GM18870 (cell line): ENCODE measurements around the gene ADCY10.
"Not testable (repeated sequence)": the region's sequence is repeated elsewhere in the genome, so short reads cannot be mapped to it uniquely, and the experiment has no call there.

ENCODE experiments used
- ATAC-seq: cut with Tn5 transposase; IDR thresholded peaks from one replicate; pipeline ENCODE4 v1.9.1; 2021; ENCODE audit warnings: moderate library complexity; ENCODE audit not compliant: unreplicated experiment

ADCY10 gene

DNA sequence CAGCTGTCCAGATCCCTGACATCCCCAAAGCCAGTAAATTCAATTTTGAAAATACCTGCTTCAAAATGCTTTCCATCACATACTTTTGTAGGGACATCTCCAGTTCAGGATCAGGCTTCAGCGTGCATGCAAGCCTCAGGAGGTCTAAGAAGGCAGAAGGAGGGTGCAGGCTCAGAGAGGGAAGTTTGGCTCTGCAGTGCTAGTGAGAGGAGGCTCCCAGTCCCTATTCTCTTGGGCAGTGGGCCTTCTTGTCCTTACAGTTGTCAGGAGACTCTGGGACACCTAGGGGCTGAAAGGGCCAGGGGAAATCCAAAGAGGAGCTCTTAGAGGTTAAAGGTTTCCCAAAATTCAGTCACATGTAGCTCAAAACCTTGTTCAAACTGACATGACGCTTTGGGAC is 20.1 kb downstream of the ADCY10 start:
- ATAC-seq, result no peak

DNA sequence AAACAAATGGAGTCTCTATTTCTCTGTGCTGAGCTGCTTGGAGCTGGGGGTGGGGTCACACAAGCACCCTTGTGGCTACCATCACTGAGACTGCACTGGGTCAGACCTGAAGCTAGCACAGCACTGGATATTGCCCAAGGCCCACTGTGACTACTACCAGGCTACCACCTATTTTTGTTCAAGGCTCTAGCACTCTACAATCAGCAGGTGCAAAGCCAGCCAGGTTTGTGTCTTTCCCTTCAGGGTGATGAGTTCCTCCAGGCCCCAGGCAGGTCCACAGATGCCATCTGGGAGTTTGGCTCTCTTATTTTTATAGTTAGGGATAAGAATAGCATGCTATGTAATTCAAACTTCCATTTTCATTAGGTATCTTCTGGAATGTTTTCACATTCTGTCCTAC is 23.5 kb downstream of the ADCY10 start:
- ATAC-seq, result no peak

DNA sequence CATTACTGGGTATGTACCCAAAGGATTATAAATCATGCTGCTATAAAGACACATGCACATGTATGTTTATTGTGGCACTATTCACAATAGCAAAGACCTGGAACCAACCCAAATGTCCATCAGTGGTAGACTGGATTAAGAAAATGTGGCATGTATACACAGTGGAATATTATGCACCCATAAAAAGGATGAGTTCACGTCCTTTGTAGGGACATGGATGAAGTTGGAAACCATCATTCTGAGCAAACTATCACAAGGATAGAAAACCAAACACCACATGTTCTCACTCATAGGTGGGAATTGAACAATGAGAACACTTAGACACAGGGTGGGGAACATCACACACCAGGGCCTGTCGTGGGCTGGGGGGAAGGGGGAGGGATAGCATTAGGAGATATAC is 26.7 kb downstream of the ADCY10 start:
- not testable (repeated sequence) for ATAC-seq

DNA sequence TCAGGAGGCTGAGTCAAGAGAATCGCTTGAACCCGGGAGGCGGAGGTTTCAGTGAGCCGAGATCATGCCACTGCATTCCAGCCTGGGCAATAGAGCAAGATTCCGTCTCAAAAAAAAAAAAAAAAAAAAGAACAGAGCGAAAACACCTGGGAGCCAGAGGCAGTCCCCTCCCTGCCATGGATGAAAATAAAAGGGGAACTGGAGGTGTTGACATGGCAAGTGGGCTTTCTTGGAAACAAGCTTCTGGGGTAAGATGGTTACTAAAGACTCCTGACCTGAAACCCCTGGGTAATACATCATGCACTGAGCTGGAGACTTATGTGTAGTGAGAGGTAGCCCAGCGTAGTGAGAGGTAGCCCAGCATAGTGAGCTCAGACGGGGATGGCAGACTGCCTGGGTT is 31.6 kb downstream of the ADCY10 start:
- no peak for ATAC-seq

DNA sequence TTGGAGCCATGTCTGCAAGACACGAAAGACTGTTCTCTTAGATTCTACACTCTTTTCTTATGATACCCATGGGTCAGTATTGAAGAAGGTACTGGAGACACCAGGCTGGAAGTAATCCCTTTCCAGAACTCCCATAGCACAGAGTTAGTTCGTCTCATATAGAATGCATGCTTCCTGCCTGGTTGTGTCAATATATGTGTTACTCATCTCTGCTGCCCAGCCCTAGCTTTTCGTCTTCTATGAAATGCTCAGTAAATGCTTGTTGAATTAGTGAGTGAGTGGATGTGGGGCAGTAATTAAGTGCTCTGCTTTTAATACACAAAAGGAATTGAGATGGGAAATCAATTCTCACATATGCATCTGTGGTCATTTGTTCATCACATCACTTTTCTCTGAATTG is 32.1 kb downstream of the ADCY10 start:
- ATAC-seq, result no peak

DNA sequence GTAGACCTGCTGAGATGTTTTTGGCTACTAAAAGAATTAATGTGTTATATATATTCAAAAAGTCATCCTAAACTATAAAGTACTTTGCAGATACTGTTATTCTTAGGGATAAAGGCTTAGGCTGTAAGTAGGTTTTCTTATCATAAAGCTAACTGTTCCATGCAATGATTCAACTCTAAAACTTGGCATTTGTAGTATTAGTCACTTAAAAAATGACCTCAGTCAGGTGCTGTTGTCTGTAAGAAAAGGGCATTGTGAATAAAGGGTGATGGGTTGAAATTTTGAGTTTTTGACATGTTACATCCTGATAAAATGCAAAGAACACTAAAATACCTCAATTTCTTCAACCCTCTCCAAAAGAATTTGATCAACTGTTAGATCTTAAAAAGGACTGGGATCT is 32.9 kb downstream of the ADCY10 start:
- ATAC-seq, result no peak

DNA sequence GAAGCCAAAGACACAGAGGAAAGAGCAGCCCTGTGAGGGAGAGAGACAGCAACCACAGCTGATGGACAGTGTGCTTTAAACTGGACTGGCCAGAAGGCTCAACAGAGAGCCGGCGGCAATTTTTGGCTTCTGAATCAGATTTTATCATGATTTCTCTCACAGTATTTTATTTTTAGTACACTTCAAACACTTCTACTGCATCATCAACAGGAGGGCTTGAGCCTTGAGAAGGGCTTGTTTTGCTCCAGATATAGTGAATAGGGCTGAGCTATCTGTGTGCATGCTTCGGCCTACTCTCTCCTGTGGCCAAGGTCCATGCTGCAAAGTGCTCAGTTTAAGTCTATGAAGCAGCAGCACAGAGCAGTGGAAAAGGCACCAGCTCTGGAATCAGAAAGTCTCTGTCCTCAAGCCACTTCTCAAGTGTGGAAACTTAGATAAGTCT is 33.3 kb downstream of the ADCY10 start:
- no peak for ATAC-seq

DNA sequence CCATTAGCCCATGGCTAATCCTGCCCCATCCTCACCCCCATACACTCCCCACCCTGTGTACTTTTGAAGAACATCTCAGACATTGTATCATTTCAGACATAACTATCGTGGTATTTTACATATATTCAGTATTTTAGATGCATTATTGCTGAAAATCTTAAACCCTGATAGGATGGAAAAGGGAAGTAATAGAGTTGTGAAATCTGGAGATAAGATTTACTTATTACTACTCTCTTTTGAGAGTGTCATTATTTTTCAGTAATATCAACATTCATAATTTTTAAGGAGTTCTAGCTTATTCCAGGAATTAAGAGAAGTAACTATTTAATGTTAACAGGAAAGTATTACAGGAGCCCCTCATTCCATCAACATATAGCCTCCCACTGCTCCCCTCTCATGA is 34.4 kb downstream of the ADCY10 start:
- ATAC-seq, result no peak

DNA sequence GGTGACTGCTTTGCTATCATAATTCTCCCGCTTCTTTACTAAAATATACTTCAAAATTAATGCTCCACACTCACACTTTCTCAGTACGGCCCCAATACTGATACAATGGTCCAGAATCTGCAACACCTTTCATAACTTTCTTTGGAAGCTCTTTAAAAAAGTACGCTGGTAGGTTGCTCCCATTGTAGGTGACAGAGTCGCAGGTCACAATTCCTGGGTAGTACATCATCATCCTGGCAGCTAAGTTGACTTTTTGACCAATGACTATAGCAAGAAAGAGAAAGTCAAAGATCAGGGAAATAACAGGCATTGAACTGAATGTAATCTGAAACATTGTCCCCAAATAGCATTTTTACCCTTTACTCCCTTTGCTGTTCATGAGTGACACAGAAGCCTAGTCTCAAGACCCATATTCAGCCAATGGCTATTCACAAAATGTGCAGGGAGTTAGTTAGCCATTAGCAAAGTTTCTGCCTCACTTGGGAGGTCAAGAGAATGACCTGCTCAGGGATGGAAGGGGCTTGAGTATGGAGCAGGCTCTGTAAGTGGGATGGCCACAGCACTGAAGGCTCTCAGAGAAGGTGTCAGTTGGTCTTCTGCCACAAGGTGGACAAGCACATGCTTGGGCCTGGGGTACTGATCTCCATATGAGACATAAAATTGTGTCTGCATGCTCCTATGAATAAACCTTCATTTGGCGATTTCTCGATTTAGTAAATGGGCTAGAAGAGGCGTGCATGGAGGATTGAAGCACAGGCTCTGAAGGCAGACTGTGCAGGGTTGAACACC is 35.4 kb downstream of the ADCY10 start:
- no peak for ATAC-seq

DNA sequence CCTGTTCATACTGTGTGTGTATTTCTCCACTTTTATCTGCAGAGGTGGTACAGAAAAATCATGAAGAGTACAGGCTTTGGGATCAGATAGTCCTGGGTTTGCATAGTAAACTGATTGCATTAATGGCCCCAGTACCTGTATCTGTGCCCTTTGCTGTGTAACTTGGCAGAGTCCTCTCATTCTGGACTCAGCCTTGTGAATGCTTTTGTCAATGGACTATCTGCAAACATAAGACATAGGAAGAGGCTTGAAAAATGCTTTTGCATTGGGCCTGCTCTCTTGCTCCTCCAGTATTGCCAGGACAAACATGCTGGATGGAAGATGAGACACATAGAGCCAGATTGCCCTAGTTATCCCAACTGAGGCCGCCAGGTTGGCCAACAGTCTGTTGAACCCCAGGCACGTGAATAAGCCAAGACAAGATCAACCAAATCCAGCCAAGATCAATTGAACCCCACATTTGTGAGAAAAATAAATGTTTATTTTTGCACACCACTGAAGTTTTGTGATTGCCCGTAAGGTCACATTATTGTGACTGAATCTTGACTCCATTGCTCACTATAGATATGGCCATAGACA is 37.2 kb downstream of the ADCY10 start:
- ATAC-seq, result no peak

DNA sequence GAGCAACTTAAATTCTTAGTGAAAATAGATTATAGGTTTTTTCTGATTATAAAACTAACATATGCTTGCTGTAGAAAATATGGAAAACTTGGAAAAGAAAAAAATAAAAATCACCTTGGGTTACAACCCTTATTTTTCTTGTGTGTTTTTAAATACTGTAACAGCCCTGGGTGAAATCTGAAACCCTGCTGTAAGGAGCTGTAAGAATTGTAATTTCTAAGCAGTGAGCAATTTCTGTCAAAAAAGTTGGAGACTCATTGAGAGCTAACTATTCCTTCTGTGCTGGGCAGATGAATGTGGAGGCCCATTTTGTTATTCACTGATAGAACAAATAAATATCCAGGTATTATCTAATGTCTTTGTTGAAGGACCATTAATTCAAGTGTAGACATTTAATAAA is 42.6 kb downstream of the ADCY10 start:
- no peak for ATAC-seq

DNA sequence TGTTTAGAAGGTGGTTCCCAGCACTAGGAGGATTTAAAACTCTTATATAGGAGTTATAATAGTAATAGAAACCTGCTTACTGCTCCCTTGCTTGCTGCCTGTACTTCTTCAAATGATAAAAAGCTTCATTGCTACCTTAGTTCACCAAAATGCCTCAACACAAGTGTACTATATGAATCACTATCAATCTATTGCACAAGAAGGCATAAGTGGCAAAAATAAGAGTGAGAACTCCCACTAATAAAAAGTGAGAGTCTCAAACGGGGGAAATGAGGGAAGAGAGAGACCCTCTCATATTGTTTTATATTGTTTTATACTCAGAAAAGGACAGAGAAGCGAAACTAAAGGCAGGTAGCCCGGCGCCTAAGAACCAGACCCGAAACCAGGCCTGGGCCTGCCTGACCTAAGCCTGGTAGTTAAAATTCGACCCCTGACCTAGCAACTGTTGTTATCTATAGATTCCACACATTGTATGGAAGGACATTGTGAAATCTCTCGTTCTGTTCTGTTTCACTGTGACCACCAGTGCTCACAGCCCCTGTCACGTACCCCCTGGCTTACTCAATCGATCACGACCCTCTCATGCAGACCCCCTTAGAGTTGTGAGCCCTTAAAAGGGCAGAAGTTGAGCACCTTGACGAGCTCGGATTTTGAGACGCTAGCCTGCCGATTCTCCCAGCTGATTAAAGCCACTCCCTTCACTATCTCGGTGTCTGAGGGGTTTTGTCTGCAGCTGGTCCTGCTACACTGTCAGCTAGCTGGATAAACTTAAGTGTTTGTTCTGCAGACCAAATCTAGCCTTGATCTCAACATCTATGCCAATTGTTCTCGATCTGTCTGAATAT is 44.6 kb downstream of the ADCY10 start:
- not testable (repeated sequence) for ATAC-seq

DNA sequence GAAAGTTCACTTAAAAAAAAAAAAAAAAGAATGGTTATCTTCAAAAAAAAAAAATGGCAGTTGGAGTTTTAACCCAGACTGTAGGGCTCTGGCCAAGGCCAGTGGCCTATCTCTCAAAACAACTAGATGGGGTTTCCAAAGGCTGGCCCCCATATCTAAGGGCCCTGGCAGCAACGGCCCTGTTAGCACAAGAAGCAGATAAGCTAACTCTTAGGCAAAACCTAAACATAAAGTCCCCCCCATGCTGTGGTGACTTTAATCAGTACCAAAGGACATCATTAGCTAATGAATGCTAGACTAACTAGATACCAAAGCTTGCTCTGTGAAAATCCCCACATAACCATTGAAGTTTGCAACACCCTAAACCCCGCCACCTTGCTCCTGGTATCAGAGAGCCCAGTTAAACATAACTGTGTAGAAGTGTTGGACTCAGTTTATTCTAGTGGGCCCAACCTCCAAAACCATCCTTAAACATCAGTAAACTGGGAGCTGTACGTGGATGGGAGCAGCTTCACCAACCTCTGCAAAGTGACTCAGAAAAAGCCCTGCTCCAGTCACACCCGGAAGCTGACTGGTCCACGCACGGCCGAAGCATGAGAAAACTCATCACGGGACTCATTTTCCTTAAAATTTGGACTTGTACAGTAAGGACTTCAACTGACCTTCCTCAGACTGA is 47.1 kb downstream of the ADCY10 start:
- not testable (repeated sequence) for ATAC-seq

DNA sequence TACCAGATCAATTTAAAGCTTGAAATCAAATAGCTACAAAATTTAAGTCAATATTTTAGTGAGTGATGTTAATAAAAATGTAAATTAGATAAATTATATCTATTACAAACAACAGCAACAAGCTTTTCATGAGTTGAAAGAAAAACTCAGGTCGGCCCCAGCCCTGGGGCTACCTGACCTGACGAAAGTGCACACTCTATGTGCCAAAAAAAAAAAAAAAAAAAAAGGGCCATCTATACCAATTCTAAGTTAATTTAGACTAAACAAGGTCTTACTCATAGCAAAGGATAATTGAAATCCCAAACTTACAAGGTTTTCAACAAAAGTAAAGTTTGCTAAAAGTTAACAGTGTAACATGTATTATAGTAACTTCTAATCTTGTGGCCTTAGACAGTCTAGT is 47.6 kb downstream of the ADCY10 start:
- not testable (repeated sequence) for ATAC-seq

DNA sequence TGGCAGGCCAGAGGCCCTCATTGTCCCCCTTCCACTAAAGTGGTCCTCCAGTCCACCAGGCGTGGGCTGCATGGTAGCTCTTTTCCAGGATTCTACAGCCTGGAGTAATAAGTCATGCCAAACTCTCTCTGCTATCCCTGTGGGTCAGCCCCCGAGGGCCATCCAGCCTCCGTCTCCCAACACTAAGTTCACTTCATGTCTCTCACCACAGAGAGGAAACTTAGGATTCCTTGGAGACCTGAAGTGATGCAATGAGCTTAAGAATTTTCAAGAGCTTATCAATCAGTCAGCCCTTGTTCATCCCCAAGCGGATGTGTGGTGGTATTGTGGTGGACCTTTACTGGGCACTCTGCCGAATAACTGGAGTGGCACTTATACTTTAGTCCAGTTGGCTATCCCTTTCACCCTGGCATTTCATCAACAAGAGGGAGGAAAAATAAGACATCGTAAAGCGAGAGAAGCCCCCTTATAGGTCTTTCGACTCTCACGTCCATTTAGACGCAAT is 48.1 kb downstream of the ADCY10 start:
- ATAC-seq, result not testable (repeated sequence)

DNA sequence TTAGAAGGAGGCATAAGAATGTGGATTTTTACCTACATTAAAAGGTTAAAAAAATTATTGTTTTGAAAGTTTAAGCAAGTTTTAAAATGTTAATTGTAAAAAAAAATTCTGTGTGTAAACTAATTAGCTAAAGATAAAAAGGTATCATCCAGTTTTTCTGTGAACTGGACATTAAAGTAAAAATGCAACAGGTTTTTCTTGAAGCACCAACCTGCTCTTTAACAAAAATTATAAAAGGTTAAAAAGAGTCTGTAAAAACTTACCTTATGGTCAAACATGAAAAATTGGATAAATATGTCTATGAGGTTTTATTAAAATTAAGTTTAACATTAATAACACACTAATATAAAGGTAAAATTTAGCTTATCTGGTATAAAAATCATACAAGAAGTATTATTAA is 48.7 kb downstream of the ADCY10 start:
- not testable (repeated sequence) for ATAC-seq

DNA sequence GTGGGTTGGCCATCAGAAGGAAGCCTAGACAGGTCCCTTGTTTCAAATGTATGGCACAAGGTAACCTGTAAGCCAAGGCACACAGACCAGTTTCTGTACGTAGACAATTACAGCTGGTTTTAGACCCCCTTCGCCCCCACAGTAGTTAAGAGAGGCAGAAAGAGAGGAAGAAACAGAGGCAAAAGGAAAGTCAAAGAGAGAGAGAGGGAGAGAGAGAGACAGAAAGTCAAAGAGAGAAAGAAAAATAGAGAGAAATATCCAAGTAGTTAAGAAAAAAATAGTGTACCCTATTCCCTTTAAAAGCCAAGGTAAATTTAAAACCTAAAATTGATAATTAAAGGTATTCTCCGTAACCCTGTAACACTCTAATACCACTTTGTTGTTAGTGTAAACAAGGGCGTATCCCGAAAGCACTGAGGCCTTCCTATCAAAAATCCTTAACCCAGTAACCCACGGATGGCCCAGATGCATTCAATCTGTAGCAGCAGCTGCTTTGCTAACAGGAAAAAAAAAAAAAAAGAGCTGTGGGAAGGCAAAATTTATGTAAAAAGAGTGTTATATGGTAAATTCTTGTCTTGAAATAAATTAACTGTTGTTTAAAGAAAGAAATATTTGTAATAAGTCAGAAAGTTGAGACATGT is 49.4 kb downstream of the ADCY10 start:
- no peak for ATAC-seq

DNA sequence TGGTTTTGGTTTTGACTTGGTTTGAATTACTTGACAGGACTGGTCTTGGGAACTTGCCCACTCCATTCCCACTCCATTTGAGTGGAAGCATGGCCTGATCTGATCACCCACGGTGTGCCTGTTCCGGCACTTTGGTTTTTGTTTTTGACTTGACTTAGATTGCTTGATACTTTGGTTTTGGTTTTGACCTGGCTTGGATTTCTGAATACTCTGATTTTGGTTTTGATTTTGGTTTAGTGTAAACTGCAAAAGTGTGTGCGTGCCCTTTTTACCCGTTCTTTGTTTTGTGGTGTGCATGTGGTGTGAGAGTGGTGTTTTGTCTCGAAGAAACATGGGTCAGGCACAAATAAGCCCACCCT is 50.0 kb downstream of the ADCY10 start:
- no peak for ATAC-seq

DNA sequence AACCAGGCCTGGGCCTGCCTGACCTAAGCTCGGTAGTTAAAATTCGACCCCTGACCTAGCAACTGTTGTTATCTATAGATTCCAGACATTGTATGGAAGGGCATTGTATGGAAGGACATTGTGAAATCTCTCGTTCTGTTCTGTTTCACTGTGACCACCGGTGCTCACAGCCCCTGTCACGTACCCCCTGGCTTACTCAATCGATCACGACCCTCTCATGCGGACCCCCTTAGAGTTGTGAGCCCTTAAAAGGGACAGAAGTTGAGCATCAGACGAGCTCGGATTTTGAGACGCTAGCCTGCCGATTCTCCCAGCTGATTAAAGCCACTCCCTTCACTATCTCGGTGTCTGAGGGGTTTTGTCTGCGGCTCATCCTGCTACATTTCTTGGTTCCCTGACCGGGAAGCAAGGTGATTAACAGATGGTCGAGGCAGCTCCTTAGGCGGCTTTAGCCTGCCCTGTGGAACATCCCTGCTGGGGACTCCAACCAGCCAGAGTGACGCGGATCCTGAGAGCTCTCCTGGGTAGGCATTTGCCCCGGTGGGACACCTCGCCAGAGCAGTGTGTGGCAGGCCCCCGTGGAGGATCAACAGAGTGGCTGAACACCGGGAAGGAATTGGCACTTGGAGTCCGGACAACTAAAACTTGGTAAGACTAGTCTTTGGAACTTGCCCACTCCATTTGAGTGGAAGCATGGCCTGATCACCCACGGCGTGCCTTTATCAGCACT is 50.6 kb downstream of the ADCY10 start:
- ATAC-seq, result not testable (repeated sequence)
